Measurements from ENCODE around the gene PPM1K.

The PPM1K gene

DNA sequence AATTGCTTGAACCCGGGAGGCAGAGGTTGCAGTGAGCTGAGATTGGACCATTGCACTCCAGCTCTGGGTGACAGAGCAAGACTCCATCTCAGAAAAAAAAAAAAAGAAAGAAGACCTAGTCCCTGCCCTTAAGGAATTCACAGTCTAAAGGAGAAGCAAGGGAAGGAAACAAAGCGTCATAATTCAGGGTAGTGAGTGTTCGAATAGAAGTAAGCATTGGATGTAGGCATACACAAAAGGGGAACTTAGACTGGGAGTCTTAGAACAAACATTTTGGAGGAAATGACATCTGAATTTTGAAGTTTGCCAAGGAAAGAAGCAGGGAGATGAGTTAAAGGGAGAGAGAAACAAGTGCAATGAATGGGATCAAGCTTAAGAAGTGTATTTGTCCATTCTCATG is 32.4 kb downstream of the PPM1K start:
- Mint-ChIP-seq H3K4me3 (no peak overlapping the region), H3K4me1 (ENCODE audit: low read depth) (no peaks in the 10 kb centered on the region)
- DNase-seq (ENCODE audit: low spot score), result no peak

DNA sequence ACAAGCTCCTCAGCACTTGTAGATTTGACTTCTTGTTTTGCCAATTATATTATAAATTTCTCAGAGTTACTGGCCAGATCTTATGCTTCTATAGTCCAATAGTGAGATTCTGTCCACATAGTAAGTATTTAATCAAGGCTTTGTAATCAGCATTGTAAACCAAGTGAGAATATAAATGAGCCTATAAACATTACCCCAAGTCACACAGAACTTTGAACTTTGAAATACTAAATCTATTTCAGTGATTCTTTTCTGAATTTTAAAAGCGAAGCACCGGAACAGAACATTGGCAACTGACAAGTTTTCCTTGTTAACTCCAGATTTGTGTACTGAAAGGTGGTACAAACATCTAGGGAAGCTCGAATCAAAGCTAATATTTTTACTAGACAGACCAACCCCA is 37.2 kb downstream of the PPM1K start:
- Mint-ChIP-seq H3K4me3 (no peak overlapping the region), H3K27ac (no peak overlapping the region), H3K36me3 (ENCODE audit: low read depth) (no peaks in the 10 kb centered on the region), H3K4me1 (ENCODE audit: low read depth) (peaks cover 2% of the 10 kb centered on the region), H3K27me3 (ENCODE audit: low read depth) (peaks cover 5% of the 10 kb centered on the region), H3K9me3 (no peaks in the 10 kb centered on the region)
- DNase-seq (ENCODE audit: low spot score), result no peak

More for the DNA sequence above, 32.4 kb downstream of the PPM1K start:
- no peaks in the 10 kb centered on the region for H3K36me3 Mint-ChIP-seq (ENCODE audit: low read depth)
- no peaks in the 10 kb centered on the region for H3K9me3 Mint-ChIP-seq
- H3K27ac Mint-ChIP-seq, result no peak overlapping the region
- H3K27me3 Mint-ChIP-seq (ENCODE audit: low read depth), result peaks cover 5% of the 10 kb centered on the region

DNA sequence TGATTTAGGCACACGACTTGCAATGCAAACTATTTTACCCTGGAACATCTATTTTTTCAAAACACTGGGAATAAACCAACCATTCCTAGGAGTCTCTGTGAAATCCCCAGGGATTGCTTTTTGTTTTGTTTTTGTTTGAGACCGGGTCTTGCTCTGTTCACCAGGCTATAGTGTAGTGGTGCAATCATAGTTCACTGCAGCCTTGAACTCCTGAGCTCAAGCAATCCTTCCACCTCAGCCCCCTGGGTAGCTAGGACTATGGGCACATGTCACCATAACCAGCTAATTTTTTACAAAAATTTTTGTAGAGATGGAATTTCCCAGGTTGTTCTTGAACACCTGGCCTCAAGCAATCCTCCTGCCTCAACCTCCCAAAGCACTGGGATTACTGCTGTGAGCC is 37.8 kb downstream of the PPM1K start:
- no peak for DNase-seq (ENCODE audit: low spot score)
- Mint-ChIP-seq H3K27me3 (ENCODE audit: low read depth) (peaks cover 5% of the 10 kb centered on the region), H3K4me3 (no peak overlapping the region), H3K27ac (no peak overlapping the region), H3K4me1 (ENCODE audit: low read depth) (peaks cover 2% of the 10 kb centered on the region), H3K9me3 (no peaks in the 10 kb centered on the region), H3K36me3 (ENCODE audit: low read depth) (no peaks in the 10 kb centered on the region)

DNA sequence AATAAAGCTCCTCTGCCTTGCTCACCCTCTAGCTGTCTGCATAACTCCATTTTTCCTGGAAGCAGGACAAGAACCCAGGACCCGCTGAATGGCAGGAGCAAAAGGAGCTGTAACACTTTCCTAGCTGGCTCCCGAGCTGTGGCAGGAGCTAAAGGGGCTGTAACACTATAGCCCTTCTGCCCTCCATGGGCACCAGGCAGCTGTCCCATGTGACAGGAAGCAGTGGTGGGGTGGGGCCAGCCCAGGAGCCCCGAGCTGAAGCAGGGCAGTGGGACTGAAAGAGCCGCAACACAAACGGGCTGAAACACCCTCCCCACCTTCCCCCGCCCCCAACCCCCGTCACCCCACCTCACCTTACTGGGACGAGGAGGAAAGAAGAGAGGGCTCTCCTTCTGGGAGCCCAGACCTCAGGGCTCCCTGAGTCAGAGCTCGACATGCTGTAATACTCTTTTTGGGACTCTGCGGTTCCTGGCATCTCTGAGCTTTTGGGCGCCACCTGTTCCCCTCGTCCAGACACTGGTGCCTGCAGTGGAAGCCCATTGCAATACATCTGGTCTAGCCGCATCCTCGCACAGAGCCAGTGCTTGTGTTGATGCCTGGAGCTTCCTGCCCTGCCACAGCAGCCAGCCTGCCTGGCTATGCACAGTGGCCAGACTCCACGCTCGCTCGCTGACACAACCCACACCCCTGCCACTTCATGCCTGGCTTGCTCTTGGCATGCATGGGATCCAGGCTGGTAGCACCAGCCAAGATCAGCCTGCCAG is 39.4 kb downstream of the PPM1K start:
- Mint-ChIP-seq H3K27me3 (ENCODE audit: low read depth) (peaks cover 5% of the 10 kb centered on the region), H3K36me3 (ENCODE audit: low read depth) (no peaks in the 10 kb centered on the region), H3K9me3 (no peaks in the 10 kb centered on the region), H3K27ac (peak overlapping the region; percentile 60), H3K4me3 (peak overlapping the region; percentile 26), H3K4me1 (ENCODE audit: low read depth) (peaks cover 2% of the 10 kb centered on the region)
- no peak for DNase-seq (ENCODE audit: low spot score)

DNA sequence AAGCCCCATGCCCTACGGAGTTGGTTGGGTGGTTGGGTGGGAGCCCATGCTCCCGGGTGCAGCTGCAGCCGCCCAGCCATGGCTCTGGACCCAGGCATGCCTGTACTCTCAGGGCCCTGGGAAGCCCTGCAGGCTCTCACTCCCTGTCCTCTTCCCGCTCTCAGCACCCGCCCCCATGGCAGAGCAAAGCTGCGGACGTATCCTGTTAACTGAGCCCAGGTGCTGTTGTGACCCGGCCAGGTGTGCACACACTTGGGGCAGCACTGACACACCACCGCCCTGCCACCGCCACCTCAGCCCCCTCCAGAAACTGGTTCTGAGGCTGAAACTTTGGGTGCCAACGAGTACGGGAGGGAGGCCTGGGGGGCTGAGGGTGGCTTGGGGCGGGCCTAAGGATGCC is 40.3 kb downstream of the PPM1K start:
- no peak overlapping the region for H3K27ac Mint-ChIP-seq
- no peak for DNase-seq (ENCODE audit: low spot score)
- H3K36me3 Mint-ChIP-seq (ENCODE audit: low read depth), result no peaks in the 10 kb centered on the region
- H3K27me3 Mint-ChIP-seq (ENCODE audit: low read depth), result peaks cover 2% of the 10 kb centered on the region
- no peak overlapping the region for H3K4me3 Mint-ChIP-seq
- no peaks in the 10 kb centered on the region for H3K9me3 Mint-ChIP-seq
- peaks cover 2% of the 10 kb centered on the region for H3K4me1 Mint-ChIP-seq (ENCODE audit: low read depth)

DNA sequence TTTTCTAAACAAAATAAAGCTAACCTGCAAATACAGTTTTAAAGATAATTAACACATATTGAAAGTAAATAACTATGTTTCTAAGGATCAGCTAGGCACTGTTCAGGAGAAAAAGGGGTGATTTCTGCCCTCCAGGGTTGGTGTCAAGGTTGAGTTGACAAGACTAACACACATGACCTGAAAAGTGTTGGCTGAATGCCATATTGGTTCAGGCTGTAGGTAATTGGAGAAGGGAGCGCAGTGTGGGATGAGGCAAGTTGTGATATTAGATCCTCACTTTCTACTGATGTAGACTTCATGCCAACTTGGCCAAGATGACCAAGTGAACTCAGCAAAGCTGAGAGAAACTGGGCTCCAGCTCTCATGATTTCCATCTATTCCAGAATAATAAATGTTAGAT is 42.2 kb downstream of the PPM1K start:
- H3K9me3 Mint-ChIP-seq, result peaks cover 8% of the 10 kb centered on the region
- H3K4me3 Mint-ChIP-seq, result no peak overlapping the region
- peaks cover 9% of the 10 kb centered on the region for H3K27me3 Mint-ChIP-seq (ENCODE audit: low read depth)
- peaks cover 2% of the 10 kb centered on the region for H3K36me3 Mint-ChIP-seq (ENCODE audit: low read depth)
- no peak overlapping the region for H3K27ac Mint-ChIP-seq
- no peak for DNase-seq (ENCODE audit: low spot score)
- H3K4me1 Mint-ChIP-seq (ENCODE audit: low read depth), result peaks cover 2% of the 10 kb centered on the region

DNA sequence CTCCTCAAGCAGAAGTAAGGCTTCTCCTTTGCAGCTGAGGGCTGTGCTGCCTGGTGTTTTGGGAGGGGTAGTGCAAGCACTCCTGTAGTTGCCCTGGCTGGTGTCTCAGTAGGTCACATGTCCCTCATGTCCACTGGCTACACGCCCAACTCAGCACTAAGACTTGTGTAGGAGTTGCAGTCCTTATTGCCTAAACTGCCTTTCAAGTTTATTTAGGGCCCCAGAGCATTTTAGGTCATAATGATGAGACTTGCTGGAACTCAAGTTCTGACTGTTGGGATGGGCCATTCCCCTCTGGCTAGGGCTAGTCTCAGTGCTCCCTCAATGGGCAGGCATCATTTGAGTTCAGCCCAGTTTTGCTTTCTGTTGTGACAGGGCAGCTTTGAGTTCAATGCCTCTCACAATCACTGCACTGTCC is 44.1 kb downstream of the PPM1K start:
- H3K27me3 Mint-ChIP-seq (ENCODE audit: low read depth), result peaks cover 26% of the 10 kb centered on the region
- no peak overlapping the region for H3K4me3 Mint-ChIP-seq
- peaks cover 15% of the 10 kb centered on the region for H3K9me3 Mint-ChIP-seq
- no peak overlapping the region for H3K27ac Mint-ChIP-seq
- DNase-seq (ENCODE audit: low spot score), result no peak
- peaks cover 2% of the 10 kb centered on the region for H3K36me3 Mint-ChIP-seq (ENCODE audit: low read depth)
- H3K4me1 Mint-ChIP-seq (ENCODE audit: low read depth), result no peaks in the 10 kb centered on the region

DNA sequence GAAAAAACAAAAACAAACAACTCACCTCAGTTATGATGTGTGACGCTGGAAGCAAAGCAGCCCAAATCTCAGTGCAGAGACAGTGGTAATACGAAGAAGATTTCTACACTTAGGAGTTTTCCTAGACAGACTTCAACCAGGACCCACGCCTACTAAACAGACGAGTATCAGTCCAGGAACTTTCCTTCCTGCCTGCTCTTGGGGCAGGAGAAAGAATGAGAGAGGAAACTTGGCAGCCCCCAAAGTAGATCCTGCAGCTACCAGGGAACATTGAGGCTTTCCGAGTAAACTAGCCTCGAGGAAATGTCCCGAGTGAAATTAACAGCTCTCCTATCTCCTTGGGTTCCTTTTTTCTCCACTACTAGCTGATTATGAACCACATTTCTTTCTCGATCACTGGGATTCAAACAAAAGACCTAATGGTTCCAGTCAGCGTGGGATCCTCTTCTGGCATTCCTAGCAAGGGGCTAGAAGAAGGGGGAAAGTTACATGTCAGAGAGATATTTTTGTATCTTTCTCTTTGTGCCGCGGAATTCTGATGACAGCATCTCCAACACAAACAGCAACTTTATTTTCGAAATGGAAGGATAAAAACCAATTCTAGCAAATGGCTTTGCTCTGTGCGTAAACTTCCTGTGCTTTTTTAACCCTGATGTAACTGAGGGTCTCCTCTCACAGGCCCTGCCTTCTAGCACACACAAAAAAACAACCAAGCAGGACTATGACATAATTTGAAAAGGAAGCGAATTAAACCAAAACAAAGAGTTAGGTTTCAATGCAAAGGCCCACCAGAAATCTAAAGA is 53.2 kb downstream of the PPM1K start:
- Mint-ChIP-seq H3K36me3 (ENCODE audit: low read depth) (no peaks in the 10 kb centered on the region), H3K4me1 (ENCODE audit: low read depth) (peaks cover 15% of the 10 kb centered on the region), H3K9me3 (peaks cover 3% of the 10 kb centered on the region), H3K4me3 (peak overlapping the region; percentile 17), H3K27ac (peak overlapping the region; percentile 17), H3K27me3 (ENCODE audit: low read depth) (peaks cover 21% of the 10 kb centered on the region)
- no peak for DNase-seq (ENCODE audit: low spot score)

DNA sequence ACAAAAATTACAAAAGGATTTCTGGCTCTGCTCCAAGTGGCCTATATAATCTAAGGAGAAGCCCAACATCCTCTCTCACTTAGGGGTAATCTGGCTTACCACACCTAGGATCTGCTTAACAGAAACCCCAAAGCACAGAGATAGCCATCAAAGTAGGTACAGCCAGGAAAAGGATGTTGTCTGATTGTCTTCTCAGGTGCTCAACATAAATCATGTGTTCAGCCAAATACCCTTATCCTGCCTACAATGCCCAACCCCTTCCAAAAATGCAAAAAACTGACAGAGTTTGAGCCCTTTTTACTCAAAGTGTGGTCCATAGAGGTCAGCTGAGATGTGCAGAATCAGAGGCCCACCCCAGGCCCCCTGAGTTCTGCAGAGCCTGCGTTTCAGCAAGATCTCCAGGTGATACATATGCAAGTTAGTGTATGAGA is 53.9 kb downstream of the PPM1K start:
- Mint-ChIP-seq H3K27me3 (ENCODE audit: low read depth) (peaks cover 14% of the 10 kb centered on the region), H3K27ac (no peak overlapping the region), H3K4me3 (peak overlapping the region; percentile 17), H3K4me1 (ENCODE audit: low read depth) (peaks cover 17% of the 10 kb centered on the region), H3K36me3 (ENCODE audit: low read depth) (no peaks in the 10 kb centered on the region), H3K9me3 (peaks cover 3% of the 10 kb centered on the region)
- DNase-seq (ENCODE audit: low spot score), result no peak

DNA sequence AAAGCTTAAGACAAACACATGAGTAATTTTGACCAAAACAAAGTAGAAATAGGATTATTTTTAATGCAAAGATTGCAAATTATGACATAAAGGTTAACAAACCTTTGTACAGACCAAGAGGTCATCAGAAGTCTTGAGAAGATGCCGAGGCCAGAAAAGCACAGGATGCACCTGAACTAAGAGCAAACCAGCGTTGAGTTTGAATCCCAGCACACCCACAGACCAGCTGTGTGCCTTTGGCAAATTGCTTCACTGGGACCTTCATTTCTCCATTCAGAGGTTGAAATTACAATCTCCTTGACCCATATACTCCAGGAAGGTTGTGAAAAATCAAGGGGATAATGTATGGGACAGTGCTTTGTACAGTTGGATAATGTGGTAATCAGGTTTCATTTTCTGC is 56.6 kb downstream of the PPM1K start:
- H3K4me1 Mint-ChIP-seq (ENCODE audit: low read depth), result peaks cover 20% of the 10 kb centered on the region
- H3K4me3 Mint-ChIP-seq, result no peak overlapping the region

DNA sequence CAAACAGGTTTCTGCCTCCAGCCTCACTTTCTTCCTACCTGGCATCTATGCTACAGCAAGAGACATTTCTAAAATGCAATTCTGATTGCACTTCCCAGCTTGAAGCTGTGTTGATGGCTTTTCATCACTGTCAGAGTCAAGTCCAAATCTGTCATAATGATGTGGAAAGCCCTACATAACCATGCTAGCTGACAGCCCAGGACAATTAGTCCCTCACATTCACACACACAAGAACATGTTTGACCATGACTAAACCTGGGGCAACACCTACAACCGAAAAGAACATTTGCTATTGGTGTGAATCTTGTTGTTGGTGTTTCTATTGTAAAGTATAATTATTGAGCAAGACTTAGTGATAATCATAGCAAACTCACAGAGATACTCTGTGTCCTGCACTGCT is 58.2 kb downstream of the PPM1K start:
- Mint-ChIP-seq H3K4me3 (no peak overlapping the region), H3K27me3 (ENCODE audit: low read depth) (no peaks in the 10 kb centered on the region), H3K36me3 (ENCODE audit: low read depth) (no peaks in the 10 kb centered on the region), H3K4me1 (ENCODE audit: low read depth) (peaks cover 14% of the 10 kb centered on the region), H3K27ac (no peak overlapping the region), H3K9me3 (peaks cover 3% of the 10 kb centered on the region)
- DNase-seq (ENCODE audit: low spot score), result no peak

More for the DNA sequence above, 56.6 kb downstream of the PPM1K start:
- H3K27ac Mint-ChIP-seq, result no peak overlapping the region
- no peaks in the 10 kb centered on the region for H3K36me3 Mint-ChIP-seq (ENCODE audit: low read depth)
- no peaks in the 10 kb centered on the region for H3K27me3 Mint-ChIP-seq (ENCODE audit: low read depth)
- H3K9me3 Mint-ChIP-seq, result peaks cover 3% of the 10 kb centered on the region
- DNase-seq (ENCODE audit: low spot score), result no peak

DNA sequence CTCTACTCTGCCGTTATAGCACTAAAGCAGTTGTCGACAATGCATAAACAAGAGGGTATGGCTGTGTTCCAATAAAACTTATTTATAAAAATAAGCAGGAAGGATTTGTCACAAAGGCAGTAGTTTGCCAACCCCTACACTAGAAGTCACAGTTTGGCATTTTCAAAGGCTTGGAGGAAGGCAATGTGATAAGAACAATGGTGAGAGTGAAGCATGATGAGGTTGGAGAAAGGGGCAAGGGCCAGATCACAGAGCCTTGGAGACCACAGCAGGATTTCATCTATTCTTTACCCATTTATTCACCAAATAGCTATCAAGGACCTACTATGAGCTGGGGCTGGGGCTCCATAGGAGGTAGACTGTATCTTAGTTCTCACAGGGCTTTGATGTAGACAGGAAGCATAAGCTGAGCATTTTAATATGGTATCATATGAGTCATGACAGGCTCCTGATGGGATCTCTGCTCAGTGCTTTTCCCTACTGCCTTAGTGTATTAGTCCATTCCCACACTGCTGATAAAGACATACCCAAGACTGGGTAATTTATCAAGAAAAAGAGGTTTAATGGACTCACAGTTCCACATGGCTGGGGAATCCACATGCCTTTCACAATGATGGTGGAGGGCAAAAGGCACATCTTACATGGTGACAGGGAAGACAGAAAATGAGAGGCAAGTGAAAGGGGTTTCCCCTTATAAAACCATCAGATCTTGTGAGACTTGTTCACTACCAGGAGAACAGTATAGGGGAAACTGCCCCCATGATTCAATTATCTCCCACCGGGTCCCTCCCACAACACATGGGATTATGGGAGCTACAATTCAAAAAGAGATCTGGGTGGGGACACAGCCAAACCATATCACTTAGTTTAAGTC is 58.9 kb downstream of the PPM1K start:
- peaks cover 3% of the 10 kb centered on the region for H3K9me3 Mint-ChIP-seq
- H3K4me3 Mint-ChIP-seq, result no peak overlapping the region
- no peaks in the 10 kb centered on the region for H3K27me3 Mint-ChIP-seq (ENCODE audit: low read depth)
- H3K27ac Mint-ChIP-seq, result no peak overlapping the region
- no peaks in the 10 kb centered on the region for H3K36me3 Mint-ChIP-seq (ENCODE audit: low read depth)
- peaks cover 8% of the 10 kb centered on the region for H3K4me1 Mint-ChIP-seq (ENCODE audit: low read depth)
- DNase-seq (ENCODE audit: low spot score), result no peak

DNA sequence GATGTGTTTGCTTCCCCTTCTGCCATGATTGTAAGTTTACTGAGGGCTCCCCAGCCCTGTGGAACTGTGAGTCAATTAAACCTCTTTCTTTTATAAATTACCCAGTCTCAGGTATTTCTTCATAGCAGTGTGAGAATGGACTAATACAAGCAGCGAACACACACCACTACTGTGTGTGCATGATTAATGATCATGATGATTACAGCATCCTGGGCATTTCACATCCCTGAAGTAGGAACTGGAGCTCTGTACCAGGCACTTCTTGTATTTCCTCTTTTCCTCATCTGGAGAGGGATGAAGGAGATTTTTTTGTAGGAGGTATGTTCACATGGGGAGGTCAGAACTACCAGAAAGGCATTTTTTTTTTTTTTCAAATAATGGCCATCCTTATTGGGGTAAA is 60.8 kb downstream of the PPM1K start:
- Mint-ChIP-seq H3K9me3 (no peaks in the 10 kb centered on the region), H3K27me3 (ENCODE audit: low read depth) (no peaks in the 10 kb centered on the region), H3K36me3 (ENCODE audit: low read depth) (no peaks in the 10 kb centered on the region), H3K27ac (no peak overlapping the region), H3K4me1 (ENCODE audit: low read depth) (peaks cover 10% of the 10 kb centered on the region), H3K4me3 (no peak overlapping the region)
- no peak for DNase-seq (ENCODE audit: low spot score)

DNA sequence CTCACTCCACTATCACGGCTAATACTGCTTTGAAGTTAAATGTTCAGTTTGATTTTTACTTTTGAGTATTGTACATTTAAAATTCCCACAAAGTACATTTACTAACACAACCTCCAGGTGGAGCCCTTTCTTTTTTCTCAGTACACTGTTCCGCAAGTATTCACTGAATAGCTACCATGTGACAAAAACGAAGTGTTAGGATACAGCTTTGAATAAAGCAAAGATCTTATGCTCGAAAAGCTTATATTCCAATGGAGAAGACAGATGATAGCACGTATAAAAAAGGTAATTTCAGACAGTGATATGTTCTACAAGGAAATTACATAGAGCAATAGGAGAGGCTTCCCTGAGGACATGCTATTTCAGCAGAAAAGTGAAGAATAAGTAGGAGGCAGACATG is 65.3 kb downstream of the PPM1K start:
- peaks cover 4% of the 10 kb centered on the region for H3K27me3 Mint-ChIP-seq (ENCODE audit: low read depth)
- no peak for DNase-seq (ENCODE audit: low spot score)
- H3K4me3 Mint-ChIP-seq, result no peak overlapping the region
- no peaks in the 10 kb centered on the region for H3K9me3 Mint-ChIP-seq
- H3K4me1 Mint-ChIP-seq (ENCODE audit: low read depth), result peaks cover 5% of the 10 kb centered on the region
- no peaks in the 10 kb centered on the region for H3K36me3 Mint-ChIP-seq (ENCODE audit: low read depth)
- H3K27ac Mint-ChIP-seq, result no peak overlapping the region
